ENCODE results near the gene PDCD4. TPM values are rescaled to one million over a fixed set of nuclear protein-coding genes. Genes with fewer than 3 reads are reported as not detected.
A peak's percentile ranks its signal among the peaks of the same experiment; 100 is the strongest.

PDCD4 gene
- total RNA-seq, 1 experiment from 2014 or later, result 19.4 TPM

DNA sequence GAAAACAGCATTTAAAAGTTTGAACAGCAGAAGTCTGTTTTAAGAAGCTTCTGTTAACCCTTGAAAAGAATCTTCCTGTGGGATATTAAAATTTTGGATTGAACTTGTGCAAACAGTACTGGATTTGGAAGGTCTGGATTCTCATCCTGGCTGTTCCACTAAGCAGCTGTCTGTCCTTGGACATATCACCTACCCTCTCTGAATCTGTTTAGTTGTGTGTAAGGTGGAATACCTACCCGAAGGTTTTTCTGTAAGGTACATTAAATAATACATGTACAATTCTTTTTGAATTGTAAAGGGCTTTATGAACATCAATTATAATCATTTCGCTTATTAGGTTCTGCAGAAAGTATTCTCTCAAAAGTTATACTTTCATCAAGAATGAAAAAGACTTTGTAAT, 2.2 kb downstream of the PDCD4 start:
- no peaks in the 10 kb centered on the region for H4K20me1 ChIP-seq (ENCODE audit: low read length)
- no peak overlapping the region for H2AFZ ChIP-seq (ENCODE audit: low read length)
- H3K36me3 ChIP-seq (ENCODE audit: low read depth, low read length), result no peaks in the 10 kb centered on the region
- peak overlapping the region; percentile 99 for H3K4me2 ChIP-seq (ENCODE audit: low read length)
- peak overlapping the region; percentile 86 for H3K4me3 ChIP-seq (ENCODE audit: low read length)
- DNase-seq (no peak), ATAC-seq (no peak)
- ChIA-PET CTCF (no interaction called here), POLR2A (ENCODE audit: unreplicated experiment) (no interaction called here)
- peaks cover 16% of the 10 kb centered on the region for H3K4me1 ChIP-seq (ENCODE audit: insufficient read depth, low read length)
- no TSS peak for BruUV-seq (replicated peaks)
- peak overlapping the region; percentile 80 for H3K9ac ChIP-seq (ENCODE audit: low read length)
- TF ChIP-seq EZH2phosphoT487 (IDR thresholded peaks at IDR 0.05; ENCODE audit: borderline replicate concordance, low read length) (no peak), EZH2 (IDR thresholded peaks at IDR 0.05; ENCODE audit: low read length, unreplicated experiment) (no peak)
- TF ChIP-seq, protein P1, sequence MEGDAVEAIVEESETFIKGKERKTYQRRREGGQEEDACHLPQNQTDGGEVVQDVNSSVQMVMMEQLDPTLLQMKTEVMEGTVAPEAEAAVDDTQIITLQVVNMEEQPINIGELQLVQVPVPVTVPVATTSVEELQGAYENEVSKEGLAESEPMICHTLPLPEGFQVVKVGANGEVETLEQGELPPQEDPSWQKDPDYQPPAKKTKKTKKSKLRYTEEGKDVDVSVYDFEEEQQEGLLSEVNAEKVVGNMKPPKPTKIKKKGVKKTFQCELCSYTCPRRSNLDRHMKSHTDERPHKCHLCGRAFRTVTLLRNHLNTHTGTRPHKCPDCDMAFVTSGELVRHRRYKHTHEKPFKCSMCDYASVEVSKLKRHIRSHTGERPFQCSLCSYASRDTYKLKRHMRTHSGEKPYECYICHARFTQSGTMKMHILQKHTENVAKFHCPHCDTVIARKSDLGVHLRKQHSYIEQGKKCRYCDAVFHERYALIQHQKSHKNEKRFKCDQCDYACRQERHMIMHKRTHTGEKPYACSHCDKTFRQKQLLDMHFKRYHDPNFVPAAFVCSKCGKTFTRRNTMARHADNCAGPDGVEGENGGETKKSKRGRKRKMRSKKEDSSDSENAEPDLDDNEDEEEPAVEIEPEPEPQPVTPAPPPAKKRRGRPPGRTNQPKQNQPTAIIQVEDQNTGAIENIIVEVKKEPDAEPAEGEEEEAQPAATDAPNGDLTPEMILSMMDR (conservative IDR thresholded peaks at IDR 0.05; ENCODE audit: low read depth, low read length), result no peak
- intact Hi-C loops (cut with micrococcal nuclease), result loop anchor here (5.0 kb wide), 1 partner anchor 127 kb away; no protein-coding TSS in a partner anchor
- no peaks in the 10 kb centered on the region for H3K9me2 ChIP-seq (replicated peaks; ENCODE audit: low read length)
- no peaks in the 10 kb centered on the region for H3K9me3 ChIP-seq (ENCODE audit: low read length)
- peaks cover 24% of the 10 kb centered on the region for H3K79me2 ChIP-seq (ENCODE audit: low read length)
- H3F3A ChIP-seq (ENCODE audit: low read length, unreplicated experiment), result no peaks in the 10 kb centered on the region
- no peaks in the 10 kb centered on the region for H3K27me3 ChIP-seq (ENCODE audit: low read length)
- no peak overlapping the region for H3K27ac ChIP-seq (ENCODE audit: low read length)

DNA sequence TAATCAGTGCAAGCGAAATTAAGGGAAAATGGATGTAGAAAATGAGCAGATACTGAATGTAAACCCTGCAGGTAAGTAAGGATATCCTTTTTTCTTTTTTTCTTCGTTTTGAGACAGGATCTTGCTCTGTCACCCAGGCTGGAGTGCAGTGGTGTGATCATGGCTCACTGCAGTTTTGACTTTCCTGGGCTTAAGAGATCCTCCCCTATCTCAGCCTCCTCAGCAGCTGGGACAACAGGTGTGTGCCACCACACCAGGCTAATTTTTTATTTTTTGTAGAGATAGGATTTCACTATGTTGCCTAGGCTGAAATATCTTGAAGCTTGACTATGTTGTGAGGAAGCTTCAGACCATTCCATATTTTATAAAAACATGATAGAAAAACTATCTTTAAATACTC, 4.3 kb downstream of the PDCD4 start:
- Histone ChIP-seq H3K36me3 (ENCODE audit: low read depth, low read length) (no peaks in the 10 kb centered on the region), H3K79me2 (ENCODE audit: low read length) (peaks cover 24% of the 10 kb centered on the region), H3K27me3 (ENCODE audit: low read length) (no peaks in the 10 kb centered on the region), H3K27ac (ENCODE audit: low read length) (no peak overlapping the region), H2AFZ (ENCODE audit: low read length) (no peak overlapping the region), H3K9ac (ENCODE audit: low read length) (no peak overlapping the region), H3K4me1 (ENCODE audit: insufficient read depth, low read length) (peaks cover 15% of the 10 kb centered on the region), H3K9me2 (replicated peaks; ENCODE audit: low read length) (no peaks in the 10 kb centered on the region), H3K4me2 (ENCODE audit: low read length) (no peak overlapping the region), H3K4me3 (ENCODE audit: low read length) (no peak overlapping the region), H3F3A (ENCODE audit: low read length, unreplicated experiment) (no peaks in the 10 kb centered on the region), H3K9me3 (ENCODE audit: low read length) (no peaks in the 10 kb centered on the region), H4K20me1 (ENCODE audit: low read length) (no peaks in the 10 kb centered on the region)
- DNase-seq (no peak), ATAC-seq (no peak)
- no TSS peak for BruUV-seq (replicated peaks)
- POLR2A ChIA-PET (ENCODE audit: unreplicated experiment), result no interaction called here
- intact Hi-C loops (cut with micrococcal nuclease), result no loop called here
- TF ChIP-seq EZH2phosphoT487 (IDR thresholded peaks at IDR 0.05; ENCODE audit: borderline replicate concordance, low read length) (no peak), EZH2 (IDR thresholded peaks at IDR 0.05; ENCODE audit: low read length, unreplicated experiment) (no peak)
- TF ChIP-seq, protein P1 (conservative IDR thresholded peaks at IDR 0.05; ENCODE audit: low read depth, low read length), result no peak
- CTCF ChIA-PET, result no interaction called here

DNA sequence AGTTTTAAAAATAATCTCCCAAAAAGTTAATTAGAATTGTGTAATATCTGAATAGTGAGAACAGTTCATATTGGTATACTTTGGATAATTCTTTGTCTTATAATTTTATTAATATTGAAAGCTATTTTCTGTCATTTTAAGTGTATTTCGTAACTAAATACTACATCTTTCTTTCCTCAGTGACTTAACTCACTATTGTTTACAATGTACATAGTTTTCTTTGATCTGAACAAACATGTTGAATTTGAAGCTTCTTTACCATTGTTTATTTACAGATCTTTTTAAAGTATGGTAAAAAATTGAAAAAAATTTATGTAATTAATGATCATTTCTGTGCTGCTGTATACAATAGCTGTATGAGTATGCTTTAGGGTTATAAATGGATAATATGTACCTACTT, 5.1 kb downstream of the PDCD4 start:
- Histone ChIP-seq H3F3A (ENCODE audit: low read length, unreplicated experiment) (no peaks in the 10 kb centered on the region), H3K4me1 (ENCODE audit: insufficient read depth, low read length) (peaks cover 10% of the 10 kb centered on the region; the same call in 1 of the 2 replicates), H4K20me1 (ENCODE audit: low read length) (no peaks in the 10 kb centered on the region), H3K4me3 (ENCODE audit: low read length) (no peak overlapping the region), H2AFZ (ENCODE audit: low read length) (no peak overlapping the region), H3K9me3 (ENCODE audit: low read length) (no peaks in the 10 kb centered on the region), H3K79me2 (ENCODE audit: low read length) (peaks cover 24% of the 10 kb centered on the region), H3K27me3 (ENCODE audit: low read length) (no peaks in the 10 kb centered on the region), H3K27ac (ENCODE audit: low read length) (no peak overlapping the region), H3K9ac (ENCODE audit: low read length) (no peak overlapping the region), H3K9me2 (replicated peaks; ENCODE audit: low read length) (no peaks in the 10 kb centered on the region), H3K4me2 (ENCODE audit: low read length) (no peak overlapping the region), H3K36me3 (ENCODE audit: low read depth, low read length) (no peaks in the 10 kb centered on the region; the same call in 1 of the 2 replicates)
- TF ChIP-seq, protein P1 (conservative IDR thresholded peaks at IDR 0.05; ENCODE audit: low read depth, low read length), result no peak
- TF ChIP-seq EZH2phosphoT487 (IDR thresholded peaks at IDR 0.05; ENCODE audit: borderline replicate concordance, low read length) (no peak), EZH2 (IDR thresholded peaks at IDR 0.05; ENCODE audit: low read length, unreplicated experiment) (no peak)
- intact Hi-C loops (cut with micrococcal nuclease), result no loop called here
- POLR2A ChIA-PET (ENCODE audit: unreplicated experiment), result no interaction called here
- BruUV-seq (replicated peaks), result no TSS peak
- ATAC-seq (no peak), DNase-seq (no peak)
- CTCF ChIA-PET, result no interaction called here
